A549 (cell line): ENCODE data around the gene KCNAB2.

Source experiments
- CTCF ChIP-seq: fragments of >200 bp; sonication (Bioruptor Twin); formaldehyde crosslinking; IDR thresholded peaks from 3 replicates; pipeline ENCODE4 v1.5.1; 2016
- EP300 ChIP-seq, 2 experiments: fragments of >200 bp; sonication (Bioruptor Twin); formaldehyde crosslinking; IDR thresholded peaks; 2 replicates in 1 of 2; 3 replicates in 1 of 2; pipeline ENCODE4 v1.6.1; 2016 to 2017
- ESRRA ChIP-seq: fragments of 150-350 bp; IDR thresholded peaks from 2 replicates; pipeline ENCODE4 v1.6.1; 2014; ENCODE audit warnings: mild to moderate bottlenecking, low read length, borderline replicate concordance
- HOXA7 ChIP-seq: fragments of 250-450 bp; sonication (Bioruptor Pico); IDR thresholded peaks from 2 replicates; pipeline ENCODE4 v1.5.0; 2020; ENCODE audit warnings: mild to moderate bottlenecking, moderate library complexity
- JUNB ChIP-seq: fragments of >200 bp; sonication (Bioruptor Twin); formaldehyde crosslinking; IDR thresholded peaks from 2 replicates; pipeline ENCODE4 v1.6.1; 2016
- KDM1A ChIP-seq: fragments of 200-600 bp; sonication (generic); IDR thresholded peaks from 2 replicates; pipeline ENCODE4 v1.6.1; 2016; ENCODE audit warnings: low read depth, mild to moderate bottlenecking
- NPAS2 ChIP-seq: fragments of 250-450 bp; sonication (Bioruptor Pico); IDR thresholded peaks from 2 replicates; pipeline ENCODE4 v1.8.0; 2022; ENCODE audit warnings: mild to moderate bottlenecking, moderate library complexity, borderline replicate concordance
- PHF8 ChIP-seq: fragments of 200-600 bp; sonication (generic); IDR thresholded peaks from 2 replicates; pipeline ENCODE4 v1.6.1; 2016; ENCODE audit warnings: low read depth, mild to moderate bottlenecking, antibody characterized with exemption, moderate library complexity, borderline replicate concordance
- POLR2A ChIP-seq: IDR thresholded peaks from 2 replicates; pipeline ENCODE4 v1.6.1; 2012; ENCODE audit warnings: mild to moderate bottlenecking, low read length
- POLR2AphosphoS2 ChIP-seq: conservative IDR thresholded peaks from 2 replicates; pipeline ENCODE4 v1.6.1; 2012; ENCODE audit warnings: low read length, improper control_type of control experiment, inconsistent platforms
- REST ChIP-seq: fragments of 200-600 bp; sonication (generic); IDR thresholded peaks from 2 replicates; pipeline ENCODE4 v1.6.1; 2016; ENCODE audit warnings: antibody characterized with exemption, mild to moderate bottlenecking, moderate library complexity
- TP53 ChIP-seq: fragments of 250-450 bp; sonication (Bioruptor Pico); IDR thresholded peaks from 2 replicates; pipeline ENCODE4 v1.5.0; 2021; ENCODE audit warnings: mild to moderate bottlenecking, moderate library complexity

DNA sequence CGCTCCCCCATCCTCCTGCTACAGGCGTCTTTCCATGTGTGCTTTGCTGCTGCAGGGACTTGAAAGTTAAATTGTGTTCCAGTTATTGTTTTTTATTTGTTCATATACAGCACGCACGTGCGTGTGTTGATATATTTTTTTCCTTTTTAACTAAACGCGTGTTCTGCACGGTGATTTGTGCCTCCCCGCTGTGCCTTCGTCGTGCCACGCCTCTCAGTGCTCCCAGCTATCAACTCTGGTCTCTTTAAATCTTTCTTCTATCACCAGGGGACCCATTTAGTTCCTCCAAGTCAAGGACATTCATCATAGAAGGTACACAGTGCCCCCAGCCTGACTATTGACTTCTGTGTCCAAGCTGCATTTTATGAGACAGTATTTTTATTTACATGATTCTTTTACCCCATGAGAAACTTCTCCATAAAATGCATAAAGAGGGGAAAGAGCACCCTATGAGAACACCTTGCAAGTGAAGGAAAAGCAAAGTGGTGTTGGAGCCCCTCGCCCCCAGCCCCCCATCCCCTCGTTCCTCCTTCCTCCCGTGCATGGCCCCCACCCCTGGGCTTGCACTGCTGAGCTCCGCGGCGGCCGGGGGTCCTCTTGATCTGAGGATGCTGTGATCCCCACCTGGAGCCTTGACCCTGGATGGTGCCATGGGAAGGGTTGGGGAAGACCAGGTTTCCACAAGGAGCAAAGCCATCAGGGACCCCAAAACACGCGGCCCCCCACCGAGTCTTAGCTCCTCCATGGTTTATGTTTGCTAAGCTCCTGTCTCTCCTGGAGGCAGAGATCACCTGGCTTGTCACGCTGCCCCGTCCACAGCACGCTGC lies 45.5 kb downstream of the KCNAB2 start:
- TF ChIP-seq TP53 (CRISPR knock-in tag) (no peak), CTCF (no peak), POLR2AphosphoS2 (no peak), KDM1A (no peak), EP300 (IDR thresholded peaks at IDR 0.05) (no peak), HOXA7 (no peak), NPAS2 (CRISPR knock-in tag) (no peak), POLR2A (no peak), PHF8 (no peak), JUNB (no peak), REST (no peak), ESRRA (no peak)
